SK-N-SH (cell line): ENCODE results near the gene TRIM60. TPM values are rescaled to one million over a fixed set of nuclear protein-coding genes. Genes with fewer than 3 reads are reported as not detected.
"Not testable (repeated sequence)": the region's sequence is repeated elsewhere in the genome, so short reads cannot be mapped to it uniquely, and the experiment has no call there.

ENCODE experiments used
- CTCF ChIA-PET: fragments of 300-600, 350-600 bp; formaldehyde crosslinking; extraction: SDS; loops from one replicate; lab custom pipeline; 2021; lab: Yijun Ruan, JAX
- POLR2A ChIA-PET: fragments of 350-600 bp; sonication (Branson Sonifier 250); formaldehyde crosslinking; extraction: SDS; loops from one replicate; lab custom pipeline; 2020; ENCODE audit warnings: antibody characterized with exemption, inconsistent platforms; lab: Yijun Ruan, JAX
- DNase-seq: peaks from one replicate; pipeline ENCODE4 v3.0.0; 2012
- H2AFZ ChIP-seq: fragments of 200-600 bp; sonication (generic); 2 replicates; pipeline ENCODE4 v1.8.1; 2016; ENCODE audit warnings: antibody characterized with exemption, mild to moderate bottlenecking, low read depth
- H3F3A ChIP-seq: fragments of 200-600 bp; sonication (generic); replicated peaks from 2 replicates; pipeline ENCODE3; 2016; ENCODE audit warnings: antibody characterized with exemption, mild to moderate bottlenecking; ENCODE audit not compliant: insufficient read depth
- H3K27ac ChIP-seq, 2 experiments: fragments of 200-500 bp in 1 of 2; fragments of 200-600 bp in 1 of 2; sonication (Bioruptor generic) in 1 of 2; sonication (generic), shearing (Covaris generic) in 1 of 2; 2 replicates each; pipeline versions ENCODE4 v1.5.1 to v1.6.1; 2014 to 2016; ENCODE audit warnings: low read depth in 2 of 2, inconsistent platforms in 1 of 2, low read length in 1 of 2, mild to moderate bottlenecking in 1 of 2, mixed read lengths in 1 of 2
- H3K27me3 ChIP-seq: fragments of 200-600 bp; sonication (generic), shearing (Covaris generic); 2 replicates; pipeline ENCODE4 v1.6.1; 2016; ENCODE audit warnings: mixed run types; ENCODE audit not compliant: insufficient read depth
- H3K36me3 ChIP-seq, 2 experiments: fragments of 200-500 bp in 1 of 2; fragments of 200-600 bp in 1 of 2; sonication (Bioruptor generic) in 1 of 2; sonication (generic) in 1 of 2; replicated peaks in 1 of 2; 2 replicates each; pipeline versions ENCODE3 to v1.5.1; 2014 to 2016; ENCODE audit warnings: low read length in 1 of 2, mild to moderate bottlenecking in 1 of 2; ENCODE audit not compliant: insufficient read depth in 2 of 2, control insufficient read depth in 1 of 2
- H3K4me1 ChIP-seq, 2 experiments: fragments of 200-500 bp in 1 of 2; fragments of 200-600 bp in 1 of 2; sonication (Bioruptor generic) in 1 of 2; sonication (generic), shearing (Covaris generic) in 1 of 2; 2 replicates each; pipeline versions ENCODE4 v1.5.1 to v1.6.1; 2014 to 2016; ENCODE audit warnings: low read depth in 1 of 2, low read length in 1 of 2, mixed run types in 1 of 2; ENCODE audit not compliant: insufficient read depth in 2 of 2, control insufficient read depth in 1 of 2
- H3K4me2 ChIP-seq: fragments of 200-600 bp; sonication (generic), shearing (Covaris generic); 2 replicates; pipeline ENCODE4 v1.6.1; 2017; ENCODE audit warnings: mixed run types
- H3K4me3 ChIP-seq, 2 experiments: fragments of 200-500 bp in 1 of 2; fragments of 200-600 bp in 1 of 2; sonication (Bioruptor generic) in 1 of 2; sonication (generic), shearing (Covaris generic) in 1 of 2; 2 replicates each; pipeline versions ENCODE4 v1.5.1 to v1.8.1; 2014 to 2016; ENCODE audit warnings: low read depth in 2 of 2, inconsistent platforms in 1 of 2, low read length in 1 of 2, mild to moderate bottlenecking in 1 of 2, mixed read lengths in 1 of 2, moderate library complexity in 1 of 2
- H3K79me2 ChIP-seq: fragments of 200-600 bp; sonication (generic); 2 replicates; pipeline ENCODE4 v1.8.1; 2017; ENCODE audit warnings: mild to moderate bottlenecking; ENCODE audit not compliant: insufficient read depth
- H3K9ac ChIP-seq: fragments of 200-600 bp; sonication (generic); 2 replicates; pipeline ENCODE4 v1.6.1; 2017; ENCODE audit warnings: mixed run types
- H3K9me2 ChIP-seq: fragments of 200-600 bp; sonication (generic); 2 replicates; pipeline ENCODE4 v1.6.1; 2017; ENCODE audit warnings: mixed run types
- H3K9me3 ChIP-seq: fragments of 200-600 bp; sonication (generic); 2 replicates; pipeline ENCODE4 v1.6.1; 2017; ENCODE audit warnings: mixed run types, mild to moderate bottlenecking, moderate library complexity
- H4K20me1 ChIP-seq: fragments of 200-600 bp; sonication (generic); 2 replicates; pipeline ENCODE4 v1.6.1; 2017; ENCODE audit warnings: mild to moderate bottlenecking, mixed run types; ENCODE audit not compliant: insufficient read depth
- CHD2 ChIP-seq: fragments of 150-350 bp; IDR thresholded peaks from 2 replicates; pipeline ENCODE4 v1.6.1; 2018; ENCODE audit warnings: low read length; ENCODE audit not compliant: partially characterized antibody
- CTCF ChIP-seq: fragments of 200-600 bp; sonication (generic); IDR thresholded peaks from 2 replicates; pipeline ENCODE4 v1.6.1; 2017; ENCODE audit warnings: antibody characterized with exemption, mild to moderate bottlenecking, moderate library complexity
- EZH2phosphoT487 ChIP-seq: fragments of 200-600 bp; sonication (generic); IDR thresholded peaks from 2 replicates; pipeline ENCODE4 v1.6.1; 2017; ENCODE audit warnings: low read depth, mixed run types, mild to moderate bottlenecking, antibody characterized with exemption, moderate library complexity, borderline replicate concordance
- FOXJ3 ChIP-seq: sonication (generic); formaldehyde crosslinking; IDR thresholded peaks from 2 replicates; pipeline ENCODE4 v1.5.1; 2020; ENCODE audit warnings: mild to moderate bottlenecking, missing genetic modification reagents
- GATA2 ChIP-seq: sonication (generic); formaldehyde crosslinking; IDR thresholded peaks from 2 replicates; pipeline ENCODE4 v1.5.0; 2020; ENCODE audit warnings: mild to moderate bottlenecking, missing genetic modification reagents
- MAX ChIP-seq: IDR thresholded peaks from 2 replicates; pipeline ENCODE4 v1.4.0; 2012; ENCODE audit warnings: low read depth
- MXI1 ChIP-seq: IDR thresholded peaks from 2 replicates; pipeline ENCODE4 v1.6.1; 2012; ENCODE audit warnings: mild to moderate bottlenecking, low read depth, low read length, improper control_type of control experiment
- NFIC ChIP-seq: IDR thresholded peaks from 2 replicates; pipeline ENCODE4 v1.4.0; 2012; ENCODE audit warnings: borderline replicate concordance
- PBX3 ChIP-seq: IDR thresholded peaks from 2 replicates; pipeline ENCODE4; 2012
- RCOR1 ChIP-seq: fragments of 150-350 bp; IDR thresholded peaks from 2 replicates; pipeline ENCODE4 v1.6.1; 2017; ENCODE audit warnings: antibody characterized with exemption, low read length
- RFX5 ChIP-seq: IDR thresholded peaks from 2 replicates; pipeline ENCODE4 v1.6.1; 2012; ENCODE audit warnings: mild to moderate bottlenecking, improper control_type of control experiment, low read length
- SIN3A ChIP-seq: IDR thresholded peaks from 2 replicates; pipeline ENCODE4 v1.6.1; 2012; ENCODE audit warnings: low read depth, mild to moderate bottlenecking, low read length, moderate library complexity, borderline replicate concordance
- SMC3 ChIP-seq: IDR thresholded peaks from 2 replicates; pipeline ENCODE4 v1.6.1; 2012; ENCODE audit warnings: low read depth, low read length, improper control_type of control experiment
- TCF12 ChIP-seq: IDR thresholded peaks from 2 replicates; pipeline ENCODE4 v1.4.0; 2012
- TEAD4 ChIP-seq: IDR thresholded peaks from 2 replicates; pipeline ENCODE4 v1.4.0; 2012; ENCODE audit warnings: mild to moderate bottlenecking, borderline replicate concordance; ENCODE audit not compliant: insufficient read depth
- WGBS: methylation state at CpG from one replicate; pipeline ENCODE4 v1.1.6; 2017; ENCODE audit warnings: low lambda C conversion rate; 5-methylcytosine and 5-hydroxymethylcytosine counted together
- polyA plus RNA-seq, 3 experiments: library from polyadenylated mRNA; depleted of rRNA; stranded (reverse); fragments of >200 nt; gene quantifications; 2 replicates each; pipeline ENCODE4 v1.2.3, GENCODE V29; 2012

TRIM60 gene
- polyA plus RNA-seq (2012; rRNA removed): not detected in 2 replicates
- not detected in 2 replicates for polyA plus RNA-seq (2012; cell fraction: cytosol; rRNA removed)
- not detected in 2 replicates for polyA plus RNA-seq (2012; cell fraction: nucleus; rRNA removed)

GRCh38 chr4:165031436-165032211 is at the start of gene TRIM60:
Gene TRIM60, plus strand, starts transcription at chr4:165031999. Its CDS starts 8,074 bp downstream, at chr4:165040073.
- Histone ChIP-seq H4K20me1 (no peaks in the 10 kb centered on the region), H3K9ac (no peak within 1 kb of the TSS), H3F3A (no peaks in the 10 kb centered on the region), H3K4me1 (no peaks in the 10 kb centered on the region), H3K79me2 (no peaks in the 10 kb centered on the region), H2AFZ (no peak within 1 kb of the TSS), H3K4me2 (no peak within 1 kb of the TSS), H3K9me3 (no peaks in the 10 kb centered on the region), H3K36me3 (no peaks in the 10 kb centered on the region), H3K27me3 (no peaks in the 10 kb centered on the region; the same call in 1 of the 2 replicates), H3K27ac (no peak within 1 kb of the TSS), H3K4me3 (no peak within 1 kb of the TSS), H3K9me2 (no peaks in the 10 kb centered on the region)
- WGBS: 79% methylated on average over 37 of the region's 41 CpGs
- POLR2A ChIA-PET: no interaction called here
- DNase-seq: no peak
- TF ChIP-seq EZH2phosphoT487 (no peak), RCOR1 (no peak), CHD2 (no peak), MAX (no peak), GATA2 (CRISPR knock-in tag) (no peak), RFX5 (no peak), SIN3A (no peak), FOXJ3 (CRISPR knock-in tag) (no peak), TCF12 (no peak), MXI1 (no peak), TEAD4 (no peak), PBX3 (no peak), SMC3 (no peak), CTCF (no peak)
- CTCF ChIA-PET: no interaction called here

- H3K27me3 ChIP-seq: peaks cover 14% of the 10 kb centered on the region; the same call in 1 of the 2 replicates
Observed at GRCh38 chr4:164989471-164989870, 42.3 kb upstream of the TRIM60 start.

GRCh38 chr4:164990786-164991185 is 41.0 kb upstream of the TRIM60 start:
- H3K9me2 ChIP-seq, H3K4me3 ChIP-seq, H4K20me1 ChIP-seq, H3K9ac ChIP-seq, H3K36me3 ChIP-seq, DNase-seq, H3K9me3 ChIP-seq, H3K79me2 ChIP-seq, H3K4me2 ChIP-seq, H3K27ac ChIP-seq, H3F3A ChIP-seq, POLR2A ChIA-PET, CTCF ChIA-PET, H3K4me1 ChIP-seq, H2AFZ ChIP-seq: not testable (repeated sequence)
- 45% methylated on average over 10 of the region's 10 CpGs for WGBS
- H3K27me3 ChIP-seq: peaks cover 14% of the 10 kb centered on the region; the same call in 1 of the 2 replicates

More at GRCh38 chr4:164989471-164989870, 42.3 kb upstream of the TRIM60 start:
- H3K9ac ChIP-seq: no peak overlapping the region
- H3K27ac ChIP-seq: no peak overlapping the region
- no peaks in the 10 kb centered on the region for H3K79me2 ChIP-seq
- CTCF ChIA-PET: no interaction called here
- 17% methylated on average over 2 of the region's 2 CpGs for WGBS
- no peaks in the 10 kb centered on the region for H4K20me1 ChIP-seq
- H2AFZ ChIP-seq: no peak overlapping the region
- H3K4me2 ChIP-seq: no peak overlapping the region
- POLR2A ChIA-PET: no interaction called here
- H3K4me1 ChIP-seq: no peaks in the 10 kb centered on the region
- no peaks in the 10 kb centered on the region for H3K9me3 ChIP-seq
- H3K9me2 ChIP-seq: no peaks in the 10 kb centered on the region
- H3F3A ChIP-seq: no peaks in the 10 kb centered on the region
- no peaks in the 10 kb centered on the region for H3K36me3 ChIP-seq
- no peak overlapping the region for H3K4me3 ChIP-seq
- no peak for DNase-seq
- no peak for TF ChIP-seq NFIC
